Renal pelvis (tissue), 4 donors: ENCODE data around the gene ILF2. TPM values are rescaled to one million over a fixed set of nuclear protein-coding genes. Genes with fewer than 3 reads are reported as not detected.
"Not testable (repeated sequence)": the region's sequence is repeated elsewhere in the genome, so short reads cannot be mapped to it uniquely, and the experiment has no call there.

ENCODE experiments used
- DNase-seq: peaks from one replicate; pipeline ENCODE4 v3.0.0-alpha.2; 2013
- polyA plus RNA-seq, 3 donors: library from polyadenylated mRNA; unstranded; fragments of 120-200 nt; gene quantifications; one replicate each; pipeline ENCODE4 v1.2.1, GENCODE V29; 2013; ENCODE audit not compliant: insufficient read length in 3 of 3

ILF2 gene
- polyA plus RNA-seq, 3 donors, result 263 to 318 (median 292) TPM

GRCh38 chr1:153685544-153686340 is 14.9 kb upstream of the ILF2 start:
- no peak for DNase-seq

GRCh38 chr1:153684892-153685291 is 14.1 kb upstream of the ILF2 start:
- DNase-seq, result no peak

- no peak for DNase-seq
These were observed 13.1 kb upstream of the ILF2 start for GRCh38 chr1:153683854-153684253.

- DNase-seq, result no peak
These were observed 11.9 kb upstream of the ILF2 start for GRCh38 chr1:153682730-153683129.

GRCh38 chr1:153680120-153680403 is 9.3 kb upstream of the ILF2 start:
- no peak for DNase-seq

- DNase-seq, result no peak
These were observed 8.7 kb upstream of the ILF2 start for GRCh38 chr1:153679337-153680119.

GRCh38 chr1:153678519-153679336 is 7.9 kb upstream of the ILF2 start, which contains the start of gene NPR1:
Gene NPR1, plus strand, starts transcription at chr1:153678688. Its CDS starts 421 bp downstream, at chr1:153679109.
- no peak for DNase-seq

- DNase-seq, result peak; percentile 60
These were observed 7.1 kb upstream of the ILF2 start for GRCh38 chr1:153677718-153678518.

- no peak for DNase-seq
These were observed 2.7 kb upstream of the ILF2 start for GRCh38 chr1:153673511-153673910.

GRCh38 chr1:153671628-153672353 is 998 bp upstream of the ILF2 start:
- DNase-seq, result not testable (repeated sequence)

GRCh38 chr1:153670257-153670858 is 435 bp downstream of the ILF2 start:
- no peak for DNase-seq

- DNase-seq, result no peak
These were observed 1.2 kb downstream of the ILF2 start for GRCh38 chr1:153669606-153670005.

GRCh38 chr1:153668672-153669071 is 2.1 kb downstream of the ILF2 start:
- DNase-seq, result not testable (repeated sequence)

- no peak for DNase-seq
These were observed 3.4 kb downstream of the ILF2 start for GRCh38 chr1:153667439-153667838.

GRCh38 chr1:153663211-153663610 is 7.6 kb downstream of the ILF2 start:
- no peak for DNase-seq

GRCh38 chr1:153662269-153662668 is 8.5 kb downstream of the ILF2 start:
- DNase-seq, result no peak

- DNase-seq, result no peak
These were observed 9.6 kb downstream of the ILF2 start for GRCh38 chr1:153661111-153661708.

GRCh38 chr1:153659656-153660055 is 11.1 kb downstream of the ILF2 start:
- no peak for DNase-seq

- DNase-seq, result no peak
These were observed 11.6 kb downstream of the ILF2 start for GRCh38 chr1:153659175-153659534.
